IPS DF 19.7 (cell line): Measurements from ENCODE around the gene PARP6.
A peak's percentile ranks its signal among the peaks of the same experiment; 100 is the strongest.

ENCODE experiments used
- DNase-seq: peaks from one replicate; pipeline ENCODE4 v3.0.0-alpha.2; 2013; ENCODE audit warnings: low read depth, low spot score

PARP6 gene, protein sequence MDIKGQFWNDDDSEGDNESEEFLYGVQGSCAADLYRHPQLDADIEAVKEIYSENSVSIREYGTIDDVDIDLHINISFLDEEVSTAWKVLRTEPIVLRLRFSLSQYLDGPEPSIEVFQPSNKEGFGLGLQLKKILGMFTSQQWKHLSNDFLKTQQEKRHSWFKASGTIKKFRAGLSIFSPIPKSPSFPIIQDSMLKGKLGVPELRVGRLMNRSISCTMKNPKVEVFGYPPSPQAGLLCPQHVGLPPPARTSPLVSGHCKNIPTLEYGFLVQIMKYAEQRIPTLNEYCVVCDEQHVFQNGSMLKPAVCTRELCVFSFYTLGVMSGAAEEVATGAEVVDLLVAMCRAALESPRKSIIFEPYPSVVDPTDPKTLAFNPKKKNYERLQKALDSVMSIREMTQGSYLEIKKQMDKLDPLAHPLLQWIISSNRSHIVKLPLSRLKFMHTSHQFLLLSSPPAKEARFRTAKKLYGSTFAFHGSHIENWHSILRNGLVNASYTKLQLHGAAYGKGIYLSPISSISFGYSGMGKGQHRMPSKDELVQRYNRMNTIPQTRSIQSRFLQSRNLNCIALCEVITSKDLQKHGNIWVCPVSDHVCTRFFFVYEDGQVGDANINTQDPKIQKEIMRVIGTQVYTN

DNA sequence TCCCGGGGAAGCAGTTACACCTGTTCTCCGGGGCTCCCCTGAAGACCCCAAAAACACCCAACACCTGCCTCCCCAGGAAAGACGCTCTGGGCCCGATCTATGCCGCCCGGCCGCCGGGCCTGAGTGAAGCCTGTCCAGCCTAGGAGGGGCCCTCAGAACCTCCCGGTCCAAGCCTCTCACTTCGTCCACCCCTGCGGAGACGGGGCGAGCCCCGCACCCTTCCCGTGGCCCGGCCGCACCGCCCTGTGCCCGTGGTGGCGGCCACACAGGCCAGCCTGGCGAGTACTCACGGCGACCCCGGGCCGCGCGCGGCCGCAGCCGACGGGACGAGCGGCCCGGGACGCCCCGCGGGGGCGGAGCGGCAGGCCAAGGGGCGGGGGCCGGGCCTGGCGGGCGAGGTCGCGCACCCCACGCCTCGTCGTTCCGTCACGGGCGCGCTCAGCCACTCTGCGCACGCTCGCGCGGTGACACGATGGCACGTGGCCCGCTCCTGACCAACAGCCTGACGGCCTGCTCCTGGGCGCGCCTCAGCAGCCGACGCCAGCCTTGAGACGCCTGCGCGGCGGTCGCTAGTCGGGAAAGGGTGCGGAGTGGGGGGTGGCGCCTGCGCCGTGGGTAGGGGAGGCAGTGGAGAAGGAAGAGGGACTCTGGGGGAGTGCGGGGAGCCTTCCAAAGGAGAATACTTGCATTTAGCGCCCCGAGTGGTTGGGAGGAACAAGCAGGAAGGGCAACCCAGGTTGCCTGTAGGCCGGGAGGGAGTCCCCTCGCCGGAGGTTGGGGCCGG, at the start of gene PARP6:
TSS of gene PARP6 (minus strand) at position 342 of the 784 bp plus-strand sequence. CDS start 5,077 bp downstream, outside the sequence.
- DNase-seq = peak; percentile 91

DNA sequence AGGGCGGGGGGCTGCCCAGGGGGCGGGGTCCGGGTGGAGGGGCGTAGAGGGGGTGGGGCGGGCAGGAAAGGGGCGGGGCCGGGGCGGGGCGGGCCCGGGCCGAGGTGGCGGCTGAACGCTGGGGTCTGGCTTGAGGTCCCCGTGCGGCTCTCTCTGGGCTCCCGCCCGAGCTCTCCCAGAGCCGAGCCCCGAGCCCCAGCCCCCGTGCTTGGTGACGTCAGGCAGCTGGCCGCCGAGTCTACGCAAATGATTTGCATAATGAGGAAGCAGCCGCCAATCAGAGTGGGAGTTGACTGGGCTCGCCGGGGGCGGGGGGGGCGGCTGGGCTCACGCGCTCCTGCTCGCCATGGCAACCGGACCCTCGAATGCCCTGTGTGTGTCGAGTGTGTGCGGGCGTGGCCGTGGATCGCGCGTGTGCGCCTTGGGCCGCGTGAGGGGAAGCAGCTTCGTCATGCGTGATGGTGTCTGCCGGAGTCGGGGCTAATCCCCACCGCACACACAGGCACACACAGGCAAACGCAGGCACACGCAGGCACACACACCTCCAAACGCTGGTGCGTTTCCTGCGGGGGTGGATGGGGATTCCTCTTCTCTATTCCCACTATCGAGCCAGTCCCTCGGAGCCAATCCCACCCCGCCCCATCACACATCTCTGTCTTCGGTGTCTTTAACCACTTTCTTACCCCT, 47.8 kb upstream of the PARP6 start, which contains the start of gene CELF6:
TSS of gene CELF6 (minus strand) at position 173 of the 687 bp plus-strand sequence. CDS start 283 bp downstream, outside the sequence.
- no peak for DNase-seq

DNA sequence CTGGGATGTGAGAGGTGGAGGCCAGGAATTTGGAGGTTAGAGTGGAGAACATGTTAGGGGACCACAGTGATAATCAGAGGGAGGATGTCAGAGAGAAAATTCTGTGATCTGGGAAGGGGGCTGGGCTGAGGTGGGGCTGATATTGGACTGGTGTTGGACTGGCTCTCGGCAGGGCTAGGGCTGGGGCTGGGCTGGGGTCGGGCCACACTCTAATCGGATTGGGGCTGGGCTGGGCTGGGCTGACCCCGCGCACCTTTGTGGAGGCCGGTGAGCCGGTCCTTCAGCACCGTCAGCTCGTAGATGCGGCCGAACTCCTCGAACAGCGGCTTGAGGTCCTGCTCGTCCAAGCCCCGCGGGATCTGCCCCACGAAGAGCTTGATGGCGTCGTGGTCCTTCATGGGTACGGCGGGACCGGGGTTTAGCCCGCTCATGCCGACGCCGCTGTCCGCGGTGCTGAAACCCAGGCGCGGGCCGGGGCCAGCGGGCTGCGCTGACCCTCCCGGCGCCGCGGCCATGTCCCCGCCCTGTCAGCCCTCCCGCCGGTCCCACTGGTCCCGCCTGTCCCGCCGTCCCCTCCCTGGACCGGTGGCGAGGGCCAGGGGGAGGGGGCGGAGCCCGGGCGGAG, 47.1 kb upstream of the PARP6 start:
- DNase-seq = no peak

DNA sequence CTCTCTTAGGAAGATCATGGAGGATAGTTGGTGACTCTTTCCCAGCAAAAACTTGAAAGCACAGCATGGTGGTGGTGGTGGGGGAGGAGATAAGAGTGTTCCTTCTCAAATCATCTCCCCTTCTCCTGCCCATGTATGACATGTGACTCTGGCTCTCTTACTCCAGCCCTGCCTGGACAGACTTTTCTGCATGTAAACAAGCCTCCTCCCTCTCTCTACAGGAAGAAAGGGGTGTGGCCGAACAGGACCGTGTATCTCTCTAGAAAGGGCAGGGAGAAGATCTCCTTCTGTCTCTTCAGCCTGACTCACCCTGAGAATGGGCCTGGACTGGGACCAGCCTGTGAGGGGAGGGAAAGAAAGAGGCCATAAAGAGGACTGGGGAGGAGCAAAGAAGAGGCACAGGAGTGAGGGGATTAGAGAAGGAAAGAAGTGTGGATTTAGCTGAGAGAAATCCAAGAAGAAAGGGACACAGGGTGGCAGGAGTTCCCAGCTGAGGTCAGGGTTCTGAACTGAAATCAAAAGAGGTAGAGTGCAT, 46.1 kb upstream of the PARP6 start:
- DNase-seq = no peak

DNA sequence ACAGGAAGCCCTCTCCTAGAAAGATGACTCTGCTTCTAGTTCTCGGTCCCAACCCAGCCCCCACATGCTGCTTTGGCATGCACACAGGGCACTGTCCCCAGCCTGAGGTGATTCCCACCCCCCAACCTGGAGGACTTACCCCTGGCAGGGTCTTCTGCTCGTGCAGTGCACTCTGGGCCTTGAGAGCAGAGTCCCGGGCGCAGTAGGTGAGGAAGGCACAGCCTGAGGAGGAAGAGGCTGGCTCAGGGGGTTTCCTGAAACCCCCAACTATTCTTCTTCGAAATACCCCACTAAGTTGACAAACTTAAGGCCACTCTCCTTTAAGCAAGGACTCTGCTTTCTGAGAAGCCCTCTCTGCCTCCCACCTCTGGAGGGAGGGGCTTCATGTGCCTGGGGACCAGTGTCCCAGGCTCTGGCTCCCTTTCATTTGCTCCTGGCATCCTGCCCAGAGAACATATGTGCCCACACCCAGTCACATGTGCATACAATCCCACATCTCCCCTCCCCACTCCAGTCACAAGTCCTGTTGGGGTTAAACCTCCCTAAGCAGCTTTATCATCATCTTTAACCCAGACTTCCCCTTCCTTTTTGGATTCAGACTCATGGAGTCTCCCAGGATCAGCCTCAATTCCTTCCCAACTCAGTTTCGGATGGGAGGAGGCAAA, 43.5 kb upstream of the PARP6 start:
- DNase-seq = no peak

DNA sequence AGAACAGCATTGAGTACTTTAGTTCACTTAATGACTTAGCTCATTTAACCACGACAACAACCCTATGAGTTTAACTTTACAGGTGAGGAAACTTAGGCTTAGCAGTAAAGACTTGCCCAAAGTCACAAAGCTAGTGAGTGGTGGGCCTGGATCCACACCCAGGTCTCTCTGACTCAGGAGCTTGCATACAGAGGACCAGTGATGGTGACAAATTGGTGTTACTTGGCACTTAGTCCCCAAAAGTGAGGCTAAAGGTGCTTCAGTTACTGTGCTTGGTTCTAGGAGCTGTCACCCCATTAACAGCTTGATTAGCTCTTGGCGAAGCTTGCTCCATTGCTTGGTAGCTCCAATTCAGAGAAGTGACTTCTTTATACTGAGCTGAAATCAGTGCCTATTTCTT, 41.5 kb upstream of the PARP6 start:
- DNase-seq = no peak

DNA sequence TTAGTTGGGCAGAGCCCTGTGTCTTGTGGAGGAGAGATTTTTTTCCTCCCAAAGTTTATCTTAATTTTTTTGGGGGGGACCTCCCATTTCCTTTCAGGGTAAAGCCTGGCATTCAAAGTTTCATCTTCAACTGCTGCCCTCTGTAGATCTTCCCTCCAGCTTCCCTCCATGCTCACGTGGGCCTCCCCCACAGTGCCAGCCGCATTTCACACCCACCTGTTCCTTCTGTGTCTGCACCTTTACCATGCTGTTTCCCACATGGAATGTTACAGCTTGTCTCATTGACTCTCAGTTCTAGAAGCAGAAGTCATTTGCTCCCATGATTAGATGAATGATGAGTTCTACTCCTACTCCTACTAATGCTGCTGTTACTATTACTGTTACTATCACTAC, 41.1 kb upstream of the PARP6 start:
- no peak for DNase-seq

DNA sequence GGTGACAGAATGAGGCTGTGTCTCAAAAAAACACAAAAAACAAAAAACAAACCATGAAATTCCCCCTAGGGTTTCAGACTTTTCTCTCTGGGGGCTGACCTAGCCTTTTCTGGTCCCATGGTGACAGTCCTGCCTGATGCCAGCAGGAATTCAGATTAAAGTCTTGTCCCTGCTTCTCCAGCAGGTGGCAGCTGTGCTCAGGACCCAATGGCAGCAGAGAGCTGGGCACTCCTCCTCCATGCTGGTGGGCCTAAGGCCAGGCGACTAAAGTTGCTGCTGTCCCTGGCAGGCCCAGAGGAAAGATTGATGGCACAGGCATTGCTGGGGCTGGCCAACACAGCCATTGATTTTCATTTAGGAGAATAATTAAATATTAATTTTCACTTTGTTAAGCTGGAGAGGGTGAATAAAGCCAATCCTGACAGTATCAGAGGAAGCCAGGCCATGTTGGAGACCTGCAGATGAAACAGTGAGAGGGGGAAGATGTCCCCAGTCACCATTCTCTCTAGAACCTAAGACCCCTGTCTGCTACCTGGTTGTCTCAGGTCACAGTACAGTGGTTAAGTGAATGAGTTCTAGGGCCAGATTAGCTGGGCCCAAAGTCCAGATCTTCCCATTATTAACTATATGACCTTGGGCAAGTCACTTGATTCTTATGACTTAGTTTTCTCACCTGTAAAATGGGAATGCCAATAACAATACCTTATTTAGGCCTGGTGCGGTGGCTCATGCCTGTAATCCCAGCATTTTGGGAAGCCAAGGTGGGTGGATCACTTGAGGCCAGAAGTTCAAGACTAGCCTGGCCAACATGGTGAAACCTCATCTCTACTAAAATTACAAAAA, 40.5 kb upstream of the PARP6 start:
- DNase-seq = peak; percentile 30

DNA sequence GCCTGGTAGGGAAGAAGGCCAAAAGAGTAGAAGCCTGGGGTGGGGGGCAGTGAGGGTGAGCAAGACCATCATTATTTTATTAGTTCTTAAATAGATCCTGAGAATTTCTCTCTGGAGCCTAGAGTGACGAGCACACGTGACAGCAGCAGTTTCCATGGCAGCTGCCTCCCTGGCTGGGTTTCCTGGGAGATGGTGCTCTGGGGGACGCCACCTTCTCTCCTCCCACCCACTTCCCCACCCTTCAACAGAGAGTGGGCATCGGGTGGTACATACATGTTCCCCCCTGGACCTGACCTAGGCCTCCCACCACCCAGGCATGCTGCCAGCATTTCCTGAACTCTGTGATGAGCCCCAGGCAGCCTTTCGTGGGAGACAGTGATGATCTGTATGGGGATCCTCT, 34.7 kb upstream of the PARP6 start:
- DNase-seq = no peak

DNA sequence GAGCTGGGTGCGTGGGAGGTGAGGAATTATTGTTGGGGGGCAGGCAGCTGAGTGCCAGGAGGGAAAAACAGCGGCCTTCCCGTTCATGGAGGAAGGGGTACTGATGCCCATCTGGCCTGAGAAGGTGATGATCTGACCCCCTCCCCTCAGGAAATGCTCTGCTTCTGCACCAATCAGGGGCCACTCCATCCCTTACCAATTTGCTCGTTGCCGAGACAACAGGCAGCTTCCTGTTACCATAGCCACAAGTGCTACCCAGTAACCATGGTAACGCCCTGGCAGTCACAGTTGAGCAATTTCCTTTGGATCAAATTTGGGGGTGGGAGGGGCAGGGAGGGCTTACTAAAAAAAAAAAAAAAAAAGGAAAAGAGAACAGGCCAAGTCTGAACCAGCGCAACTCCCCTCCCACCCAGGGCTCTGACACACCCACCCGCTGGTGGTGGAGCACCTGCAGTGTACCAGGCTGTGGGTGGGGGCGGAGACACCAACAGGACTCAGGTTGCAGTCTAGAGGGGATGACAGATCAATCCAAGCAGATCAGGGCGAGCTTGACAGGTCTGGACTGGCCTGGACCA, 33.9 kb upstream of the PARP6 start:
- peak; percentile 47 for DNase-seq

DNA sequence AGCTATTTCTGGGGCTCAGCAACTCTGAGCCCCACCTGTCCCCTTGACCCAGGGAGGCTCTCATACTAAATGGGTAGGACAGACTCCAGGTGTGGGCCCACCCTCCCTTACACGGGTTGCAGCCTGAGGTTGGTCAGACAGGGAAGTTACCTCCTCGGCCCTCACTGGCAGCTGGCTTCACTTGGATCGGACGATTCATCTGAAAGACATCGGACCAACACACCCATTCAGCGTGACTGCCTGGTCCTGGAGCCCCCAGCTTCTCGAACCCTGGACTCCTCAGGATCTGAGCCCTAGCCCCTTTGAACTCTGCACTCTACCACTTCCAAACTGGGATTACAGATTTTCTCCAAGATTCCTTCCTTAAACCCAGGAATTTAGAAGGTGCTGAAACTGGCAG, 32.2 kb upstream of the PARP6 start:
- no peak for DNase-seq

DNA sequence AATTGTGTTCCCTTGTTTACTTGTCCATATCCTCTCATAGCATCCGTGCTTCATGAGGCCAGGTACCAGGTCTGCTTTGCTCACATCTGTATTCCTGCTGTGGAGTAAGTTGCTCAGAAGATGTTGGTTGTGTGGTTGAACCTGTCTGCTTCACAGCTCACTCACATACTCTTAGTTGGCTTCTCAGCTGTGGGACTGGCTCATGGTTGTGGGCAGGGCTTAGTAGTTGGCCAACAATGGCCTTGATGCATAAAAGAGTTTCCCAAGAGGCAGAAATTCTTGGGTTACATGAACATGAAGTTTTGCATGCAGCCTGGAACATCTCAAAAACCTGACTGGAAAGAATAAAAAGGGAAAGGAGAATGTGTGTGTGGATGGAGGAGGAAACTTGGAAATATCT, 30.6 kb upstream of the PARP6 start:
- no peak for DNase-seq

DNA sequence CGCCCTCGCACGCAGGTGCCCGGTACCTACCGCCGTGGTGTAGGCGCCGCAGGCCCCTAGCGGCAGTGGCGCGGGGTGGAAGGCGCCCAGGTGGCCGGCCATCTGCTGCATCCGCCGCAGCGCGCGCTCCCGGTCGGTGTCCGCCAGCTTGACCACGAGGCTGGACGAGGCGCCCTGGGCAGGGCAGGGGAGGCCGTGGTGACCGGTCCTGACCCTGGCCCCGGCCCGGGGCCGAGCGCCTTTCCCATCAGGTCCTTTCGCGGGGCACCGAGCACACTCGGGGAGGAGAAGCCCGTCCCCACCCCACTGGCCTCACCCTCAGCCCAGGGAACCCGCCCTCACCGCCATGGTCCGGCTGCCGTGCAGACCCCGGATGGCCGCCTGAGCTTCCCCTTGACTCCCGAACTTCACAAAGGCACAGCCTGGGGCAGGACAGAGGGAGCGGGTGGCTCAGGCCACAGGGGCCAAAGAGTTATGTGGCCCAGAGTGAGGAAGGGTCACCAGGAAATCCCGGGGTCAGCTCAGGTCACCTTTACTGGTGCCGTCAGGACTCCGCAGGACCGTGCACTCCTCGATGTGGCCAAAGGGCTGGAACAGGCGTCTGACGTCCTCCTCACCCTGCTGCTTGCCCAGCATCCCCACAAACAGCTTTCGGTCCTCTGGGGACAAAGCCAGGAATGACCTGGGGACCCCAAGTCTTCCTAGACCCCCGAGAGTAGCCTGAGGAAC, 17.4 kb upstream of the PARP6 start:
- no peak for DNase-seq

DNA sequence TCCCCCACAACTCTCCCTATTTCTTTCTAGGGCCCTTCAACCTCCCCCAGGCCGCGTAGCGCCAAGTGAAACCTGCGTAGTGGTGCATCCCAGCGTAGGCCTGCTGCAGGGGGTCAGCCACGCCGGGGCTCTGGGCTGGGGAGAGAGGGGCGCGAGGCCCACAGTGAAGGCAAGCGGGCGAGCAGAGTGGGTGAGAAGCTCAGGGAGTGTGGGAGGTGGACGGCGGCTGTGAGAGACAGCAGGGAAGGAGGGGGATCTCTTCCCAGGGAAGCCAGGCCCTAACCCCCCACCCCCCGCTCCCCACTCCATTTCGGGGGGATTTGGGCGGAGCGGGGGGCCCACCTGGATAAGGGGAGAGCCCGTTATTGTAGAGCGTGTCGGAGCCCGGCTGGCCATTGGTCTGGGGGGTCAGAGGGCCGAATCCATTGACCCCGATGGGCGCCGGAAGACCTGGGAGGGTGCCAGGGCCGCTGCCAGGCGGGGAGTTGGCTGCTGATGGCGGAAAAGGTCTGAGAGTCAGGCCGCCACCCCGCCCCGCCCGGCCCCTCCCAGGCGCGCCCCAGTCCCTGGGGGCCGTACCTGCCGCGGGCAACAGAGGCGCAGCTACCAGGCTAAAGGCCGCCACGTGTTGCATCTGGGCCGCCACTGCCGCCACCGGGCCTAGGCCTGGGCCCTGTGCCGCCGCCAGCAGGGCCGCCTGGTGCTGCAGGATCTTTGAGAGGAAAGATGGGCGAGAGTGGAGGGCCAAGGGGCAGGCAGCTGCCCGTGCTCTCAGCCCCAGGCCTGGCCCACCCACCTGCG, 16.6 kb upstream of the PARP6 start:
- DNase-seq = no peak

DNA sequence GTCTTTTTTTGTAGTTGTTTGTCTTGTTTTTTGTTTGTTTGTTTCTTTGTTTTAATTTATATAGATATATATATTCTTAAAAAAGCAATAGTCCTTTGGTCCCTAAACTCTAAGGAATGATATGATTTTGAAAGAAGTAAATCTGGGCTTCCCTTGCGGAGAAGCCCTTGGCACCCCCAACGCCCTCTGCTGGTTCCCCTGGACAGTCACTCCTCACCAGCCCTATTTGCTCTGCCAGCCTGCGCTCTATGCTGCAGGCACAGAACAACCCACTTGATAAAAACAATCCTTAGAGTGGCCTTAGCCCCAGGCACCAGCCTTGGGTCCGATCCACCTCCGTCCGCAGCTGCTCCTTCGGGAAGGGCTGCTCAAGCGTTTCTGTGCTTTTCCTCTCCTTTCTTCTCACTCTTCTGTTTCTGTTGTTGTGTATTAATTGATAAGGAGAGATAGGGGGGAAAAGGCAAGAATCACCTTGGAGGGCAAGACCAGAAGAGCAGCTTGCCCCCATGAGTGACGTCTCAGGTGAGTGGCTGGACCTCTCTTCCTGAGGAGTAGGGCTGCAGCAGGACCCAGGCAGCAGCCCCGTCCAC, 13.7 kb upstream of the PARP6 start:
- DNase-seq = no peak

DNA sequence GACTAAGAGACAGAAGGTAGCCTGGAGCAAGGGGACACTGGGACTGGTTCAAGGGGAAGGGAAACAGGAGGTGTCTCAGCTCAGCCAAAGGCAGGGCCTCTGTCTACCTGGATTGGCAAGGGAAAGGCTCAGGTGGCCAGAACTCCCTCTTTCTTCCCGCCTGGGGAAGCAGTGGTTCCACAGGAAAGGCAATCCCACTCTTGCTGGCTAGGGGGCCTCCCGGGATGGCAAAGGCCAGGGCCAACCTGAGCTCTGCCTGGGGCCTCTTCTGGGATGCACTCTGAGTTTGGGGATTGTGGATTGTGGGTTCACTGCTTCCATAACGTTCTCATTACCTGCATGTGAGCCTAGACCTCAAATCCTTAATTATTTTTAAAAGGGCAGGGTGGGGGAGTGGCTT, 13.0 kb upstream of the PARP6 start:
- DNase-seq = no peak

DNA sequence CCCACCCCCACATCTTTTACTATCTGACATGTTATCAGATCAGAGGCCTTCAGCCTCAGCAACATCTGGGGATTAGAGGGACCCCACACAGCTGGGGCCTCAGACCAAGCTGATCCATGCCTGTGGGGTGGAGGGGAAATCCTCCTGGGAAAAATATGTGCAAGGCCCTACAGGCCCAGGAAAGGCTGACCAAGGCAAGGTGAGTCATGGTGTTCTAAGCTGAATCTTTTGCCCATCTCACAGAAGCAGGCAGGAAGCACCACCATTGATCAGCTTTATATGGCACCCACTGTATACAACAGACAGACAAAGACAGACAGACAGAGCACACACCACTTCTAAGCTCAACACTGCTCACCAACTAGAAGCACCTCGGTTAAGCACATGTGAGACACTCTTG, 12.4 kb upstream of the PARP6 start:
- no peak for DNase-seq
